OCI-LY1 (cell line): ENCODE results near the gene MPP1.

ENCODE experiments used
- CTCF ChIP-seq: fragments of 200-600 bp; sonication (generic), shearing (Covaris generic); IDR thresholded peaks from 2 replicates; pipeline ENCODE4 v1.5.1; 2017; ENCODE audit warnings: mild to moderate bottlenecking, antibody characterized with exemption, low read length, moderate library complexity, mixed read lengths
- EZH2 ChIP-seq: fragments of 200-600 bp; sonication (generic), shearing (Covaris generic); IDR thresholded peaks from 2 replicates; pipeline ENCODE4 v1.8.0; 2017; ENCODE audit warnings: borderline replicate concordance, mixed run types, mild to moderate bottlenecking, antibody characterized with exemption, low read length, moderate library complexity, mixed read lengths

- TF ChIP-seq CTCF: no peak
- no peak for TF ChIP-seq EZH2
Measured at GRCh38 chrX:154824638-154825037, 19.4 kb upstream of the MPP1 start.
